NCI-H187 treated with DMSO at 0.1 percent for 48 hours (cell line): ENCODE data around the gene UBXN1.

Source experiments
- DNase-seq: peaks from one replicate; lab custom pipeline; 2025; lab: John Stamatoyannopoulos, UW

The UBXN1 gene

DNA sequence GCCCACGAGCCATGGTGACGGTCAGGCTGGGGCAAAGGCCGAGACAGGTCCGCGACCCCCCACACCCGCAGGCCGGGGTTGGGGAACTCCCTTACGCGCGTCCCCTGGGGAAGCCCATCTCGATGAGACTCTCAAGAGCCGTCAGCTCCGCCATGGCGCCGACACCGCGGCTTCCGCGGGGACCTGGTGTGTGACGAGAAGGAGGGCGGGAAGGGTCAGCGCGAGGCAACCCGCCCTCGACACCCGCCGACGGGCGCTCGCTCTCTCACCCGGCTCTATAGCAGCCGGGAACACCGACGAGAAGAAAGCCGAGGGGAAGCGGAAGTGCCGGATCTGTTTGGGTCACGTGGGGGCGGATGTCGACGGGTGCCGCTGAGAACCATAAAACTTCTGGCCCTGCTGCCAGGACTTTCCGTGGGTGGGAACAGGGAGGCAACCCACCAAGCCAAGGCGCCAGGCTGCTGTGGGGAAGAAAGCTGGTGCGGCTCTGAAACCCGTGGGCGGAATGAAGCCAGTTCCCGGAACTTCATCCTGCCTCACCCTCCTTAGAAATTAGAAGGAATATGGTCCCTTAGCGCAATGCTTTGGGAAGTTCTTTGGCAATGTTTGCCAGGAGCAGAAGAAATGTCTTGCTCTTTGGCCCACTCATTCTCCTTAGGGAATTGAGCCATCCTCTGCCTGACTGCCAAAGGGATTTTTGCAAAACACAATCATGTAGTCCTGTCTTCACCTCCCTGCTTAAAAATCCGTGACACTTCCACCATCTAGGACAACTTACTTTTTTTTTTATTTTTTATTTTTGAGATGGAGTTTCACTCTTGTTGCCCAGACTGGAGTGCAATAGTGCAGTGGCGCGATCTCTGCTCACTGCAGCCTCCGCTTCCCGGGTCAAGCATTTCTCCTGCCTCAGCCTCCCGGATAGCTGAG, at the start of gene UBXN1:
TSS of gene UBXN1 (minus strand) at position 304 of the 927 bp plus-strand sequence. CDS start at position 154, 150 bp downstream.
- peak; percentile 80 for DNase-seq

DNA sequence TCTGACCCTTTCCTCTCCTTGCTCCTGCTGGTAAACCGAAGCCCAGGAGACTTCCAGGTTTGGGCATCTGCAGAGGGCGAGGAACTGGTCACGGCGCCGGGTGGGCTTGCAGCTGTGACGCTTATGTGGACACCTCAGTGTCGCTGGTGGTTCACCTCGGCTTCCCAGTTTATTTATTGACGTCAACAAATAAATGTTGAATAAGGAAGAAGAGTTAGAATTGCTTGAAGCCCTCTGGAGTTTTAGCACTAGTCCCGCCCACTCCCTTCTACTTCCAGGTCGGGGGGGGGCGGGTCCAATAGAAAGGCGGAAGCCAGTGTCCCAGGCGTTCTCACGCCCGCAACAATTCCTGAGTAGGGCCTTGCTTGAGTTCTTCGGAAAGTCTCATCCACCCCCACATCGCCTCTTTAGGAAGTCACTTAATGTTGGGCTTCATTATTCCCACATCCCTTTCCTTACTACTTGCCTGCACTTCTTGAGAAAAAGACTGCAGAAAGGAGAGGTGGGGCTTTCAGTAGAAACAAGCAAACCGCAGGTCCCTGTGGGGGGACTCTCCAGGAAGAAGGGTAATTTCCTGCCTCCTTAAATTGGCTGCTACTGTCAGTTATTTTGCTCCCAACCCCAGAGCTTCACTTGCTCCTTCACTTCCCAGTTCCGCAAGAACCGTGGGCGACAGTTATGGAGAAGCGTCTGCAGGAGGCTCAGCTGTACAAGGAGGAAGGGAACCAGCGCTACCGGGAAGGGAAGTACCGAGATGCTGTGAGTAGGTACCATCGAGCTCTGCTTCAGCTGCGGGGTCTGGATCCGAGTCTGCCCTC, 49.5 kb upstream of the UBXN1 start, which contains the start of gene TTC9C:
TSS of gene TTC9C (plus strand) at position 316 of the 818 bp plus-strand sequence. CDS start at position 679, 363 bp downstream.
- peak; percentile 76 for DNase-seq

DNA sequence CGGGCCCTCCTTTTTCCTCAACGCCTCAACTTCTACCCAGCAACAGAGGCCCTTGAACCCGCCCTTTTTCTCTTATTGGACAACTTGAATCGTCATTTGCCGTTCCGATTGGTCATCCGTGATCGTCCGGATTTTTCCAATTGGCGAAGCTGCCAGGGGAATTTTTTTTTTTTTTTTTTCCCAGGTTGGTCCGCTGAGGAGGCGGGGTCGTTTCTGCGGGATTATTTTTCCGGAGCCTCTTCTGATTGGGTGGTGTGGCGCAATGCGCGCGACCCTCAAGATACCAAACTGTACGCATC, 48.9 kb upstream of the UBXN1 start:
- DNase-seq: peak; percentile 98

- peak; percentile 97 for DNase-seq
Observed at GRCh38 chr11:62727165-62727871, 48.4 kb upstream of the UBXN1 start, which contains the start of gene HNRNPUL2. Gene HNRNPUL2 (minus strand): TSS chr11:62727457. CDS start chr11:62727156, 301 bp downstream.

GRCh38 chr11:62726915-62727164, 48.0 kb upstream of the UBXN1 start:
- DNase-seq: no peak

GRCh38 chr11:62726156-62726914, 47.5 kb upstream of the UBXN1 start:
- DNase-seq: no peak

- DNase-seq: no peak
Observed at GRCh38 chr11:62725646-62726045, 46.8 kb upstream of the UBXN1 start.

DNA sequence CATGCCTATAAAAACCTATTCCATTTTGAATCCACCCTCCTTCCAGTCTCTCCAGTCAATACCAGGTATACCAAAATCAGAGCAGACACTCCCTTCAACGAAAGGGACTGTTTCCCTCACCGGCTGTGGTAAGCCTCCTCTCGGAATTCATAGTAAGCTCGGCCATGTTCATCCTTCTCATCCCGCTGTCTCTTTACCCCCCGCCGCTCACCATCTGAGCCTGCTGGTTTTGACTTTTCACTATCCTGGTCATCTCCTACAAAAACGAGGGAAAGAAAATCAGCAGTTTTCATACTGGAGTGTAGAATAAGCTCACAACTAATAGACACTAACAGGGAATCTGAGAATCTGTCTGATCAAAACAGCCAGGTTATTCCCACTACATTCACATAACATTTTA, 45.3 kb upstream of the UBXN1 start:
- no peak for DNase-seq

- DNase-seq: no peak
Observed at GRCh38 chr11:62721994-62722393, 43.1 kb upstream of the UBXN1 start.

DNA sequence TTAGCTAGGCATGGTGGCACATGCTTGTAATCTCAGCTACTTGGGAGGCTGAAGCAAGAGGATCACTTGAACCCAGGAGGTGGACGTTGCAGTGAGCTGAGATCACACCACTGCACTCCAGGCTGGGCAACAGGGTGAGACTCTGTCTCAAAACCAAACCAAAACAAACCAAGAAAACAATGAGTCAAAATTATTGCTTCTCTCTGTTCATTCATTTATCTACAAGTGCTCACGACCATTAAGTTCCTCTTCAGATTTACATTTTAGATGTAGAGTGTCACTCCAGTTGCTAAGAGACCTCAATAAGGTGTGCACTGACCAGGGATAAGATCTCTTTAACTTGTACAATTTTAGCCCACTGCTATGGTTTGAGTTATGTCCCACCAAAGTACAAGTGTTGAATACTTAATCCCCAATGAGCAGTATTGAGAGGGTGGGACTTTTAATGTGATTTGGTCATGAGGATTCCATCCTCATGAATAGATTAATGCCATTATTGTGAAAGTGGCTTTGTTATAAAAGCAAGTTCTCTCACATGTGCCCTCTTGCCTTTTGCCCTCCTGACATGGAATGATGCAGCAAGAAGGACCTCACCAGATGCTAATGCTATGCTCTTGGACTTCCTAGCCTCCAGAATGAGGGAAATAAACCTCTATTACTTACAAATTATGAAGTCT, 40.6 kb upstream of the UBXN1 start:
- no peak for DNase-seq

- DNase-seq: no peak
Observed at GRCh38 chr11:62716816-62717215, 37.9 kb upstream of the UBXN1 start.

DNA sequence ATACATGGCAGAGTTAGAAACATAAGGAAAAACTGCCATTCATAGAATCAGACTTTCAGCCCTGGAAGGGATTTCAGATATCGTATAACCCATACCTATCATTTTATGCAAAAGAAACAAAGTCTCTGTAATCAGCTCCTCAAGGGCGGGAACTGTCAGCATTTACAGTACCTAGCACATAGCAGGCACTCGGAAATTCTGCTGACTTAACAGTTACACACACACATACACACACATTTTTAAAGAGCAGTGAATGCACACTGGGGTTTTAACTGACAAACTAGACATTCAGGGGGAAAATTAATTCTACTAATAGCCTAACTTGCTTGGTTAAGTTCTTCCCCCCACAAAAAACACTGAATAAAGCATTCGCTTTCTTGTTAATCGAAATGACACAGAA, 37.3 kb upstream of the UBXN1 start:
- DNase-seq: no peak

GRCh38 chr11:62715150-62716130, 36.6 kb upstream of the UBXN1 start:
- DNase-seq: no peak

DNA sequence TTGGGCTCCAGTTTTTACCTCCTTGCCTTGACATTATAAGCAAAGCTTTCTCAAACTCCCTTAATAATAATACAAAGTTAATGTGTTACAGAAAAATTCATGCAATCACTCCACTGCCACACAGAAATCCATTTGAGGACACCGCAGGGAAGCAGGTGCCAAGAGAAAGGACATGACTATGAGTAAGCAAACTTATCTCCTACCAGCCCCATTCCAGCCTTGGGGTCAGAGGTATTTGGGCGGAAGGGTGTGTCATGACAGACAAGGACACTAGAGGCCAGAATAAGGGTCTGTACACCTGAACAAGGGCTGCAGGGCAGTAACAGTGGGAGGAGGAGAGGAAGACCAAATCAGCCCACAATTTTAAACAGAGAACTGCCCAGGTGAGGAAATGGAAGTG, 34.5 kb upstream of the UBXN1 start:
- no peak for DNase-seq

DNA sequence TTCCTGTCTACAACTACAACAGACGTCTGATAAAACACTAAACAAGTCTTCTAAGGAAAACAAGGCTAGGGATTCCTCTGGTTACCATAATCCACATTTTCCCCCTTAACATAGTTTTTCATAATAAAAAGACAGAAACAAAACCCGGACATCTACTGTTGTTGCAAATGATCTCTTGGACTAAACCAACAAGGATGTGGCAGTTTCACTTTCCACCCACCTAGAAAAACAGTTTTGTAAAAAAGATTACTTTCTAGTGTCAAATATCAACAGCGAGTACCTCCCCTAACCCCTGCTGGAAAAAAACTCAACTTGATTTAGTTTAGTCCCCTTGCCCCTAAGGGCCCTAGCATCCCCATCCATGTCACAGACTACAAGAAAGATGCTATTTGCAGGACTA, 34.0 kb upstream of the UBXN1 start:
- no peak for DNase-seq

- DNase-seq: no peak
Observed at GRCh38 chr11:62712276-62712812, 33.5 kb upstream of the UBXN1 start.

GRCh38 chr11:62710001-62710345, 31.1 kb upstream of the UBXN1 start:
- DNase-seq: no peak

GRCh38 chr11:62709247-62710000, 30.6 kb upstream of the UBXN1 start:
- peak; percentile 96 for DNase-seq

- DNase-seq: no peak
Observed at GRCh38 chr11:62708793-62709192, 29.9 kb upstream of the UBXN1 start.
